HFFc6 (cell line): ENCODE results near the gene EPGN. TPM values are rescaled to one million over a fixed set of nuclear protein-coding genes. Genes with fewer than 3 reads are reported as not detected.
A peak's percentile ranks its signal among the peaks of the same experiment; 100 is the strongest.

Experiments used
- DNase-seq: peaks from one replicate; pipeline ENCODE4 v3.0.0-alpha.2; 2018
- H3K27ac Mint-ChIP-seq: 2 replicates; pipeline ENCODE4 v1.8.0; 2020; ENCODE audit warnings: mild to moderate bottlenecking, mixed read lengths
- H3K27me3 Mint-ChIP-seq: 2 replicates; pipeline ENCODE4 v1.8.0; 2021; ENCODE audit warnings: mild to moderate bottlenecking, moderate library complexity, mixed read lengths; ENCODE audit not compliant: insufficient read depth
- H3K36me3 Mint-ChIP-seq: 2 replicates; pipeline ENCODE4 v1.8.0; 2021; ENCODE audit warnings: low read depth, mixed read lengths
- H3K4me1 Mint-ChIP-seq: 2 replicates; pipeline ENCODE4 v1.8.0; 2020; ENCODE audit warnings: low read depth, mixed read lengths
- H3K4me3 Mint-ChIP-seq: 2 replicates; pipeline ENCODE4 v1.8.0; 2020; ENCODE audit warnings: mild to moderate bottlenecking, moderate library complexity, mixed read lengths
- H3K9me3 Mint-ChIP-seq: 2 replicates; pipeline ENCODE4 v1.8.0; 2020; ENCODE audit warnings: mild to moderate bottlenecking, mixed read lengths
- CTCF ChIP-seq: fragments of 200-600 bp; sonication (generic); IDR thresholded peaks from 2 replicates; pipeline ENCODE4 v1.5.0; 2021; ENCODE audit warnings: antibody characterized with exemption, mild to moderate bottlenecking
- long read RNA-seq: library from polyadenylated mRNA; unstranded; transcript quantifications from one replicate; pipeline ENCODE4 v2.0.0, GENCODE V29; 2019
- total RNA-seq, 6 experiments: library from RNA; stranded (reverse); fragmentation: NEBNext Ultra II Directional; extraction: Animal tissue kit (Norgen Biotek cat#: 25700); gene quantifications; 2 replicates in 1 of 6; 3 replicates in 5 of 6; pipeline ENCODE4 v1.2.3, GENCODE V29; 2021

EPGN gene
- 1 to 10 TPM in 2 of 6 experiments, under 1 TPM in 3, not detected in 1; 0.33 to 3.3 (median 0.71) TPM for total RNA-seq
- long read RNA-seq, partial matches to known transcripts: 1 of 5 reads
- long read RNA-seq, other reads (novel, unspliced or antisense): 0 of 5 reads

- no peak within 1 kb of the TSS for H3K4me3 Mint-ChIP-seq
- H3K27me3 Mint-ChIP-seq: no peaks in the 10 kb centered on the region
- peaks cover 17% of the 10 kb centered on the region for H3K4me1 Mint-ChIP-seq
- no peak for TF ChIP-seq CTCF
- H3K9me3 Mint-ChIP-seq: no peaks in the 10 kb centered on the region
- DNase-seq: no peak
- H3K36me3 Mint-ChIP-seq: no peaks in the 10 kb centered on the region
- peak within 1 kb of the TSS; percentile 6; the same call in 1 of the 2 replicates for H3K27ac Mint-ChIP-seq
Observed at GRCh38 chr4:74308215-74308614, at the start of gene EPGN. TSS of gene EPGN (plus strand) at chr4:74308470. CDS start at chr4:74308534, 64 bp downstream.

GRCh38 chr4:74258963-74259362, 49.3 kb upstream of the EPGN start:
- H3K27ac Mint-ChIP-seq: no peak overlapping the region
- peaks cover 4% of the 10 kb centered on the region for H3K36me3 Mint-ChIP-seq
- H3K4me1 Mint-ChIP-seq: no peaks in the 10 kb centered on the region
- H3K4me3 Mint-ChIP-seq: no peak overlapping the region
- no peak for TF ChIP-seq CTCF
- DNase-seq: no peak
- H3K27me3 Mint-ChIP-seq: peaks cover 1% of the 10 kb centered on the region; the same call in 1 of the 2 replicates
- peaks cover 4% of the 10 kb centered on the region; the same call in 1 of the 2 replicates for H3K9me3 Mint-ChIP-seq

- Mint-ChIP-seq H3K27ac (no peak overlapping the region), H3K27me3 (peaks cover 1% of the 10 kb centered on the region; the same call in 1 of the 2 replicates), H3K9me3 (no peaks in the 10 kb centered on the region), H3K4me3 (no peak overlapping the region), H3K36me3 (no peaks in the 10 kb centered on the region), H3K4me1 (peaks cover under 1% of the 10 kb centered on the region; the same call in 1 of the 2 replicates)
- DNase-seq: no peak
- TF ChIP-seq CTCF: no peak
Observed at GRCh38 chr4:74260036-74260435, 48.2 kb upstream of the EPGN start.

GRCh38 chr4:74262522-74262921, 45.7 kb upstream of the EPGN start:
- TF ChIP-seq CTCF: no peak
- Mint-ChIP-seq H3K4me3 (no peak overlapping the region), H3K27ac (no peak overlapping the region)

GRCh38 chr4:74263551-74263950, 44.7 kb upstream of the EPGN start:
- Mint-ChIP-seq H3K4me1 (peaks cover 35% of the 10 kb centered on the region), H3K27me3 (no peaks in the 10 kb centered on the region)

More at GRCh38 chr4:74262522-74262921, 45.7 kb upstream of the EPGN start:
- Mint-ChIP-seq H3K4me1 (peaks cover 25% of the 10 kb centered on the region), H3K9me3 (no peaks in the 10 kb centered on the region), H3K27me3 (no peaks in the 10 kb centered on the region), H3K36me3 (no peaks in the 10 kb centered on the region)
- DNase-seq: no peak

More at GRCh38 chr4:74263551-74263950, 44.7 kb upstream of the EPGN start:
- Mint-ChIP-seq H3K27ac (no peak overlapping the region), H3K9me3 (no peaks in the 10 kb centered on the region), H3K36me3 (no peaks in the 10 kb centered on the region), H3K4me3 (no peak overlapping the region)
- DNase-seq: no peak
- no peak for TF ChIP-seq CTCF
